ENCODE results near the gene STYXL1. TPM values are rescaled to one million over a fixed set of nuclear protein-coding genes. Genes with fewer than 3 reads are reported as not detected.
"Not testable (repeated sequence)": the region's sequence is repeated elsewhere in the genome, so short reads cannot be mapped to it uniquely, and the experiment has no call there.

The STYXL1 gene
- total RNA-seq, 1 donor from 2014 or later: 46.3 TPM

DNA sequence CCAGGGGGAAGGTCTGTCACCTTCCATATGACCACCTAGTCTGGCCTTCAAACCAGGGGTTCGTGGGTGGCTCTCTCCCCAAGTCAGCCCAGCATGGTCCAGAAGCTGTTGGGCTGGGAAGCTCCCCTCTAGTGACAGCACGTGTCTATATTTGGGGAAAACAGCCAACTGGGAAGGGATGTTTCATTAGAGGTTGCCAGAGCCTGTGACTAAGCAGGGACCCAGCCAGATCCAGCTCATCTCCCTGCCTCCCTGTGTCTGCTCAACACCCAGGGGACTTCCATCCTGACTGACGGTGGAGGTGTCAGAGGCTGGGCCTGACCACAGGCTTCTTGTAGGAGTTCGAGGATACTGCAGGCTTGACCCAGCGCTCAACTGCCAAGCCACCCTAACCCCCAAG is 10.5 kb downstream of the STYXL1 start:
- TF ChIP-seq CTCF (IDR thresholded peaks at IDR 0.05; ENCODE audit: unreplicated experiment): no peak

DNA sequence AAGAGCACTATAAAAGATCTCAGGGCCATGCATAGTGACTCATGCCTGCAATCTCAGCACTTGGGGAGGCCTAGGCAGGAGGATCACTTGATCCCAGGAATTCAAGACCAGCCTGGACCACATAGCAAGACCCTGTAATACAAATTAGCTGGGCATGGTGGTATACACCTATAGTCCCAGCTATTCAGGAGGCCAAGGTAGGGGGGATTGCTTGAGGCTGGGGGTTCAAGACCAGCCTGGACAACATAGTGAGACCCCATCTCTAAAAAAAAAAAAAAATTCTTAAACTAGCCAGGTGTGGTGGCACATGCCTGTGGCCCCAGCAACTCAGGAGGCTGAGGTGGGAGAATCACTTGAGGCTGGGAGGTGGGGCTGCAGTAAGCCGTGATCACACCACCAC is 15.8 kb downstream of the STYXL1 start:
- H3K4me1 Mint-ChIP-seq (ENCODE audit: unreplicated experiment): peaks cover 18% of the 10 kb centered on the region
- H3K36me3 Mint-ChIP-seq (ENCODE audit: low read depth, unreplicated experiment): peaks cover 22% of the 10 kb centered on the region
- no peak for TF ChIP-seq CTCF (IDR thresholded peaks at IDR 0.05; ENCODE audit: unreplicated experiment)
- no peak overlapping the region for H3K4me3 Mint-ChIP-seq (ENCODE audit: unreplicated experiment)
- H3K27ac Mint-ChIP-seq (ENCODE audit: unreplicated experiment): no peak overlapping the region
- peaks cover 3% of the 10 kb centered on the region for H3K27me3 Mint-ChIP-seq (ENCODE audit: unreplicated experiment)
- DNase-seq (ENCODE audit: low spot score): no peak
- H3K9me3 Mint-ChIP-seq (ENCODE audit: unreplicated experiment): no peaks in the 10 kb centered on the region

More for the DNA sequence above, 10.5 kb downstream of the STYXL1 start:
- Mint-ChIP-seq H3K9me3 (ENCODE audit: unreplicated experiment) (no peaks in the 10 kb centered on the region), H3K27me3 (ENCODE audit: unreplicated experiment) (peaks cover 3% of the 10 kb centered on the region), H3K27ac (ENCODE audit: unreplicated experiment) (no peak overlapping the region), H3K4me3 (ENCODE audit: unreplicated experiment) (no peak overlapping the region), H3K36me3 (ENCODE audit: low read depth, unreplicated experiment) (peaks cover 14% of the 10 kb centered on the region), H3K4me1 (ENCODE audit: unreplicated experiment) (peaks cover 18% of the 10 kb centered on the region)
- no peak for DNase-seq (ENCODE audit: low spot score)

- not testable (repeated sequence) for DNase-seq (ENCODE audit: low spot score); H3K4me3 Mint-ChIP-seq (ENCODE audit: unreplicated experiment); H3K27me3 Mint-ChIP-seq (ENCODE audit: unreplicated experiment); H3K9me3 Mint-ChIP-seq (ENCODE audit: unreplicated experiment); H3K27ac Mint-ChIP-seq (ENCODE audit: unreplicated experiment)
- Mint-ChIP-seq H3K36me3 (ENCODE audit: low read depth, unreplicated experiment) (peaks cover 21% of the 10 kb centered on the region), H3K4me1 (ENCODE audit: unreplicated experiment) (peaks cover 14% of the 10 kb centered on the region)
Measured at GRCh38 chr7:76029682-76030081, 18.1 kb downstream of the STYXL1 start.

GRCh38 chr7:76023002-76023401 is 24.8 kb downstream of the STYXL1 start:
- Mint-ChIP-seq H3K4me3 (ENCODE audit: unreplicated experiment) (no peak overlapping the region), H3K36me3 (ENCODE audit: low read depth, unreplicated experiment) (peaks cover 24% of the 10 kb centered on the region), H3K9me3 (ENCODE audit: unreplicated experiment) (no peaks in the 10 kb centered on the region), H3K4me1 (ENCODE audit: unreplicated experiment) (peaks cover 17% of the 10 kb centered on the region), H3K27me3 (ENCODE audit: unreplicated experiment) (peaks cover 5% of the 10 kb centered on the region), H3K27ac (ENCODE audit: unreplicated experiment) (peak overlapping the region; percentile 81)
- TF ChIP-seq CTCF (IDR thresholded peaks at IDR 0.05; ENCODE audit: unreplicated experiment): no peak
- DNase-seq (ENCODE audit: low spot score): peak; percentile 9

DNA sequence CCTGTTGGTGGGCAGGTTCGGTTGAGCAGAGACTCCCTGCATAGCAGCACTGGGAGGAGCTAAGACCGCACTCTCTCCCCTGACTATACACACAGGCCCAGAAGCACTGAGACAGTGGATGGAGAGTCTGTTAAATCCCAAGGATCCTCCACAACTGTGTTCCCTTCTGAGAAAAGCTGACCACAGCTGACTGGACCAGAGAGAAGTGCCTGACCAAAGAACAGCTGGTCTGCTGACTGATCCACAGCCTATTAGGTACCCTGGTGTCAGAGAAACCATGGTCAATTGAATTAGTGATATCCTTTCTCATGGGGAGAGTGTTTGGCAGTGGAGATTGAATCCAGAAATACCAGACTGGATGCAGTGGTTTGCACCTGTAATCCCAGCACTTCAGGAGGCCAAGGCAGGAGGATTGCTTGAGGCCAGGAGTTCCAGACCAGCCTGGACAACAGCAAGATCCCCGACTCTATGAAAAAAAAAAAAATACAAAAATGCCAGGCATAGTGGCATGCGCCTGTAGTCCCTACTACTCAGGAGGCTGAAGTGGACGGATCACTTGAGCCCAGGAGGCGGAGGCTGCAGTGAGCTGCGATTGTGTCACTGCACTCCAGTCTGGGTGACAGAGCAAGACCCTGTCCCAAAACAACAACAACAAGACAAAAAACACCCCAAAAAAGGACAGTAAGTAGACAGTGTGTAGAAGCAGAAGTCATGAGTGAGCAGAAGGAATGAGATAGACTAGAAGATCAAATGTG is 25.6 kb downstream of the STYXL1 start:
- no peak for TF ChIP-seq CTCF (IDR thresholded peaks at IDR 0.05; ENCODE audit: unreplicated experiment)
- H3K9me3 Mint-ChIP-seq (ENCODE audit: unreplicated experiment): no peaks in the 10 kb centered on the region
- H3K27me3 Mint-ChIP-seq (ENCODE audit: unreplicated experiment): peaks cover 5% of the 10 kb centered on the region
- peaks cover 17% of the 10 kb centered on the region for H3K4me1 Mint-ChIP-seq (ENCODE audit: unreplicated experiment)
- peaks cover 26% of the 10 kb centered on the region for H3K36me3 Mint-ChIP-seq (ENCODE audit: low read depth, unreplicated experiment)
- H3K27ac Mint-ChIP-seq (ENCODE audit: unreplicated experiment): no peak overlapping the region
- peak overlapping the region; percentile 53 for H3K4me3 Mint-ChIP-seq (ENCODE audit: unreplicated experiment)
- no peak for DNase-seq (ENCODE audit: low spot score)

All from endothelial cell (in vitro differentiated cells).